HG03066 (cell line): ENCODE measurements around the gene AVP.

Experiments used
- ATAC-seq: cut with Tn5 transposase; IDR thresholded peaks from one replicate; pipeline ENCODE4 v1.9.1; 2021; ENCODE audit warnings: low read depth; ENCODE audit not compliant: unreplicated experiment

Gene AVP

DNA sequence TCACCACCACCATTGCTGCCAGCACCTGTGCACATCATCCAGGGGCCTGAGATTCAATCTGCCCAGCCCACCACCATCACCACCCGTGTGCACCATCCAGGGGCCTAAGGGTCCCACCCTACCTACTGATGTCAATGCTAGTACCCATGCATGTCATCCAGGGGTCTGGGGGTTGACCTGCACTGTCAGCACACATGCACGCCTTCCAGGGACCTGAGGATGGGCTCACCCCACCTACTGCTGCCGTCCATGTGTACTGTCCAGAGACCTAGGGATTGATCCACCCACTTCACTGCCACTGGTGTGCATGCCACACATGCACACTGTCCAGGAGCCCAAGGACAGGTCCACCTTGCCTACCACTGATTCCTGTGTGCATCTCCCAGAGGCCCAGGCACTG, 25.0 kb downstream of the AVP start:
- no peak for ATAC-seq

DNA sequence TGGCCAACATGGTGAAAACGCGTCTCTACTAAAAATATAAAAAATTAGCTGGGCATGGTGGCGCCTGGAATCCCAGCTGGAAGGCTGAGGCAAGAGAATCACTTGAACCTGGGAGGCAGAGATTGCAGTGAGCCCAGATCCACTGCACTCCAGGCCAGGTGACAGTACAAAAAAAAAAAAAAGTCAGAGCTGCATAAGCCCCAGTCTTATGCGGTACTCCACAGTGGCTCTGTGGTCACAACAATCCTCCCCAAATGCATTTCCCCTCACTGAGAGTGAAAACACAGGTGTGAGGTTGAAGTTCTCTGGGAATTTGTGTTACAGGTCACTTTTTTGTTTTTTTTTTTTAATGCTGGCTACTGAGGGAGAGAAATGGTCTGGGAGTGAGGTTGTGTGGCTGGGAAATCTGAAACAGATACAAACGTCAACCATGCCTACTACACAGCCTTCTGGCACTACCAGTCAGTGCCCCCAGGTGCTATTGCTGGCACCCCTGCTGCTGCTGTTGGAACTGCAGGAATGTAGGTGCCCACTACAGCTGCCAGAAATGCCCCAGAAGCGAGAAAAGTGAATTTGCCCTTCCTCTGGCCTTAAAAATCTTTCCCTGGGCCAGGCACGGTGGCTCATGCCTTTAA, 33.0 kb downstream of the AVP start:
- ATAC-seq = no peak

DNA sequence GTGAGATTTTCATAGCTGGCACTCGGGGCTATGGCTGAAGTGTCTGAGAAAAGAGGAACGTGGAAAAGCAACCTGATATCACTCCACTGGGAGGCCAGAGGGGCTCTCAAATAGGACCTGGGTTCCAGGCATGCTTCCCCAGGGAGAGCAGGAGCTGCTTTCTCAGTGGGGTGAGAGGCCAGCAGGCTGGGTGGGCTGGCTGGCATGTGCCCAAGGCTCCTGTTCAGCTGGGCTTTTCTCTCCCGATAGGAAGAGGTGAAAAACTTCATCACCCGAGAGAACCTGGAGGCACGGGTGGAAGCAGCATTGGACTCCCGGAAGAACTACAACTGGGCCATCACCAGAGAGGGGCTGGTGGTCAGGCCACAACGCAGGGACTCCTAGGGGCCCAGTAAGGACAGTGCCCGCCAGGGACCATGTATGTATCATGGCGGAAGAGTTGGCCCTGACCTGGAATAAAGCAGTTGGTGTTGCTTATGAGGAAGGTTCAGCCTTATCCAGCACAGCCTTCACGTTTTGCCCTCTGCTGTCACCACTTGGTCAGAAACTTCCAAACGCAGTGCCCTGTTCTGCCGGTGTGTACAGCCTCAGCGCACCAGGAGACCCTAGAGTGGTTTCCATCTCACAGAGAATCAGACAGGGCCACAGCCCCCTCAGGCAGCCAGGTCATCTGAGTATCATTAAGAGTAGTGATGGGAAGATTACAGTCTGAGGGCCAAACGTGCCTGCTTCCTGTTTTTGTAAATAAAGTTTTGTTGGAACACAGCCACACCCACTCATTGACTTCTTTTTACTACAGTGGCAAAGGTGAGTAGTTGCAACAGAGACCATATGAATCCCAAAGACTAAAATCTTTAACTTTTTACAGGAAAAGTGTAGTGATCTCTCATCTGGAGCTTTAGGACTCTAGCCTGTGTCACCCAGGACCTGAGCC, 36.8 kb downstream of the AVP start:
- ATAC-seq = no peak

DNA sequence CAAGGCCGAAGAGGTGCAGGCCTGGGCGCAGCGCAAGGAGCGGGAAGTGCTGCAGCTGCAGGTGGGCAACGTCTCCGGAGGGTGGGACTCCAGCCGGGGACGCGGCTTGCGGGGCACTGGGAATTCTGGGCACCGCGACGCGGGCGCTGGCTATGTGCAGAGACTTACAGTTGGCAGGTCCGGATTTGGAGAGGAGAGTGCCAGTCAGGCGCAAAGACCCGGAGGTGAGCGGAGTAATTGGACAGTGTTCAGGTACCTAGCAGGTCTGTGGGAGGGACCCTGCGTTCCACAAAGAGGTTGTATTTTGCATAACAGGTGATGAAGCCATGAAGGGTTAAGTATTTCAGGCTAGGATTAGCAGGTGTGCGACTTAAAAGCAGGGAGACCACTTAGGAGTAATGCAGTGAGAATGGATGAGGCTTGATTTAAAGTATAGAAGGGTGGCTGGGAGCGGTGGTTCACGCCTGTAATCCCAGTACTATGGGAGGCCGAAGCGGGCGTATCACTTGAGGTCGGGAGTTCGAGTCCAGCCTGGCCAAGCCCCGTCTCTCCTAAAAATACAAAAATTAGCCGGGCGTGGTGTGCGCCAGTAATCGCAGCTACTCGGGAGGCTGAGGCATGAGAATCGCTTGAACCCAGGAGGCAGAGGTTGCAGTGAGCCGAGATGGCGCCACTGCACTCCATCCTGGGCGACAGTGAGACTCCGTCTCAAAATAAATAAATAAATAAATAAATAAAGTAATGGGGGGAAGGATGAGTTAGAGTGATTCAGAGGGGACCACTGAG, 37.7 kb downstream of the AVP start:
- ATAC-seq = no peak

DNA sequence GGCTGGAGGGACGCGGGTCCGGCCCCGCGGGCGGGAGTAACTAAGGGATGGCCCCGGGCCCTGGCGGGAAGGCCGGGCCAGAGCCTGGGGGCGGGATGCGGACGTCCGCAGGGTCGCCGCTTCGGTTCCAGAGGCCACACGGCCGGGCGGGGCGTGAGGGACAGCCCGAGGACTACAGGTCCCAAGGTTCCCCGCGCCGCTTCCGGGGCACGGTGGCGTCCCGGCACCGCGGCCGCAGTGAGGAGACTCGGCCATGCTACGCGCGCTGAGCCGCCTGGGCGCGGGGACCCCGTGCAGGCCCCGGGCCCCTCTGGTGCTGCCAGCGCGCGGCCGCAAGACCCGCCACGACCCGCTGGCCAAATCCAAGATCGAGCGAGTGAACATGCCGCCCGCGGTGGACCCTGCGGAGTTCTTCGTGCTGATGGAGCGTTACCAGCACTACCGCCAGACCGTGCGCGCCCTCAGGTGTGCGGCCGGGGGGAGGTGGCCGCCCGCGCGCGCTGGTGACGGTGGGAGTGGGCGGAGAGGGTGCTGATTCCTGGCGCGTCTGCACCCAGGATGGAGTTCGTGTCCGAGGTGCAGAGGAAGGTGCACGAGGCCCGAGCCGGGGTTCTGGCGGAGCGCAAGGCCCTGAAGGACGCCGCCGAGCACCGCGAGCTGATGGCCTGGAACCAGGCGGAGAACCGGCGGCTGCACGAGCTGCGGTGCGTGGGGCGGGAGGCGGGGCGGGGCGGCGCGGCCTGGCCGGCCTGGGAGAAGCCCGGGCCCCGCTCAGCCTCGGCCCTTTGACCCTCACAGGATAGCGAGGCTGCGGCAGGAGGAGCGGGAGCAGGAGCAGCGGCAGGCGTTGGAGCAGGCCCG, 38.5 kb downstream of the AVP start, which contains the start of gene MRPS26:
MRPS26 (plus strand) TSS at position 237 of the 861 bp plus-strand sequence; CDS start at position 254, 17 bp downstream.
- ATAC-seq = peak; percentile 91

DNA sequence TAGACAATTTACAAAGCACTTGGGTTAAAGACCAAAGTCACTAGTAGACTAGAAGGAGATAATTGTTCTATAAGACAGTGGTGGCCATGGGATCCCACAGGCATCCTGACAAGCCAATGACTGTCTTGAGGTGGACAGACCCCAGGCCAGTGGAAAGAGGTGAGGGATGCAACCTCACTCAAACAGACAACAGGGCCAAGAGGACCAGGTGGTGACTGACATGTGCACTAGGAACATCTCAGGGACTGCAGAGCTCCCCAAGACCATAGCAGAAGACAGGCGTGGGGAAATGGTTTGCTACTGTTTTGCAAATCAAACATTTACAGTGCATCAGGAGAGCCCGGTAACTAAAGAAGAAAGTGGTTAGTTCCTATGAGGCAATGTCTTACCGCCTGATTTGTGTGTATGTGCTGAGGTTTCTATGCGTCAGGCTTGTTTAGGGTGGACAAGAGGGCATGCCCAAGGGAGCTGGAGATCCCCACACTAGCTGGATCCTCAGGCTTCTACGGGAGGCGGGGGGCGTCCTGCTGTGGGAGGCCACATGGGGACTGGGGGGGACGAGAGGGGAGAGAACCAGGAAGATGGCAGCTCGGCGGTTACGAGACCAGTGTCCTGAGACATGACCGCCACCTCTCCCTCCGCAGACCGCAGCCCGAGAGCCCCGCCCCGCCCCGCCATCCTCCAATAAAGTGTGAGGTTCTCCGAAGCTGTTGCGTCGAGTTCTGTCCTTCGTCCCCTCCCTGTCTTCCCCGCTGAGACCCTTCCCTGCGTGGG, 39.3 kb downstream of the AVP start:
- ATAC-seq = peak; percentile 46

DNA sequence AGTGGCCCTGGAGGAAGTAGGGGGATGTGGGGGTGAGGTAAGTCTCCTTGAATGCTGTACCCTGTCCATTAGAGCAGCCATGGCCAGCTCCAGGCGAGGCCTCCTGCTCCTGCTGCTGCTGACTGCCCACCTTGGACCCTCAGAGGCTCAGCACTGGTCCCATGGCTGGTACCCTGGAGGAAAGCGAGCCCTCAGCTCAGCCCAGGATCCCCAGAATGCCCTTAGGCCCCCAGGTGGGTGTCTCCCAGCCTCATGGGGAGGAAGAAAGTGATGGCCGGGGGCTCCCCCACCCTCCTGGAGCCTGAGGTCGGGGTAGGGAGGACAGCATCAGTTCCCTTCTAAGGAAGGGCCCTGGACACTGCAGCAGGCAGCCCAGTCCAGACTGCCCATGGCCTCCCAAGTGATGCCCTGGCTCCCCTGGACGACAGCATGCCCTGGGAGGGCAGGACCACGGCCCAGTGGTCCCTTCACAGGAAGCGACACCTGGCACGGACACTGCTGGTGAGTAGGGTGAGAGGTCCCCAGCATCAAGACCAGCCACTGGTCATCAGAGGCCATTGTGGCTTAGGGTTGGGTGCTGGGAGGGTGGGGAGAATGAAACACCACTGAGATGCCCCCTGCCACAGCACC, 40.1 kb downstream of the AVP start:
- ATAC-seq = no peak

DNA sequence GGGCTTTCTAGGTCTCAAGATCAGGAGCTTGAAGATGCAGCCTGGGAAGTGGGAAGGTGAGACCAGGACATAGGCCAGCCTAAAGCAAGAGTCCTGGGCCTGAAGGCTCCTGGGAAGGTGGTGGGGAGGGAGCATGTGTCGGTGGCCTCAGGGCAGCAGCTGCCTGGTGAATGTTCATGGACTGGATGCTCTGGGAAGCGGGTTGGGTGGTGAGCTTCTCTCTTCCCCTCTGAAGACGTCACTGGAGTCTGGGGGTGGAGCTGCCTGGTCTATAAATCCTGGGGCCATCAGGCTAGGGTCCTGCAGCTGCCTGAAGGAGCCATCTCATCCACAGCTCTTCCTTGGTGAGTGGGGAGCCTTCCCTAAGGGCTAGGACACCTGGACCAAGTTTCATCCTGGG, 41.2 kb downstream of the AVP start, which contains the start of gene GNRH2:
GNRH2 (plus strand) TSS at position 301 of the 400 bp plus-strand sequence. CDS start 793 bp downstream, outside the sequence.
- no peak for ATAC-seq

DNA sequence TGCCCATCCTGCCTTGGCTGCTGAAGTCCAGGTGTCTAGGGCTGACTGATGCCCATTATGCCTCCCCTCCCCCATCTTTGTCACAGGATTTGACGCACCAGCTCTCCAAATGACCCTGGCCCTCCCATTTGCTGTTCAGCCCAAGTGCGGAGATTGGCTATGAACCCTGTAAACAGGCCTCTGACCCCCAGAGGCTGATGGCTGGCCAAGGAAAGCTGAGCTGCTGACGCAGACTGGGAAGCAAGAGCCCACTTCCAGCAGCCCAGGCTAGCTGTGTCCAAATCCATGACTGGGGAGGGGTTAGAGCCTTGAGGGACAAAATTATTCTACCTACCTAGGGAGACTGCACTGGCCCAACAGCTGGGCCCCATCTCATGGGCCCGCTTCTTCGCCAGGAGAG, 41.9 kb downstream of the AVP start:
- ATAC-seq = no peak

DNA sequence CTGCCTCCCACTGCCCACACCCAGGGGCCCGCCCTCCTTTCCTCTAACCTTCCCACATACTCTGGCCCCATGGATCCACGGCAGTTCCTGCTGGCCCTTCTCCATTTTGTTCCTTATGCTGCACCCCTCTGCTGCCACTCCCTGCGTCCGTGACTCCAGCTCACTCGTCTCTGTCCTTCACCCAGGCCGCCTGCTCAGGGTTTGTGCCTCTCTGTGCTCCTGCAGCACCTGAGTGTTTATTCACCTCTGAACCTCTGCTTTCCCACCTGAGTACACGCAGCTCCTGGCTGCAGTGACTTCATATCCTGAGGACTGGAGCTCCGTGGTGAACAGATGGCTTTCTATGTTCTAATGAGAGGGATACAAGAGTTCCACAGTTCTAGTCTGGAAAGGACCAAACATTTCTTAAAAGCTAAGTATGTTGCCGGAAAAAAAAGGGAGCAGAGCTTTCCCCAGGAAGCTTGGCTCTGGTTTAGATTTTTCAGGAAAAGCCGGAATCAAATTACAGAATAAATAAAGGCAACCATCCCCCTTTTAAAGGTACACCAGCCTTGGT, 42.6 kb downstream of the AVP start:
- ATAC-seq = no peak

DNA sequence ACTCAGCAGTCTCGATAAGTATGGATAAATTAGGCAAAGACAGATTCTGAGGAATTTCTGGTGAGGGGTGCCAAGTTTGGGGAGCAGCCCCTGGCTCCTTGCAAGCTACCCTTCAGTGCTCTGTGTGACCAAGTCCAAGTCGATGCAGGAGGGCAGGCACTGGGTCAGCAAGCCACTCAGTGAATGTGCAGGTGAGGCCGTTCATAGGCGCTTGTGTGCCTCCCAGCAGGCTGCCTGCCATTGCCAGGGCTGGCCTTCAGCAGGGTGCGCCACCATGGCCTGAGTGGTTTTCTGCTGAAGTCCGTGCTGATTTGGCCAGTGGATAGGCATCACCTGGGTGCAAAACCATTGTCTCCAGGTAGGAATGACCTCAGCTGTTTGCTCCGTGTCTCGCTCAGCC, 44.4 kb downstream of the AVP start:
- no peak for ATAC-seq

DNA sequence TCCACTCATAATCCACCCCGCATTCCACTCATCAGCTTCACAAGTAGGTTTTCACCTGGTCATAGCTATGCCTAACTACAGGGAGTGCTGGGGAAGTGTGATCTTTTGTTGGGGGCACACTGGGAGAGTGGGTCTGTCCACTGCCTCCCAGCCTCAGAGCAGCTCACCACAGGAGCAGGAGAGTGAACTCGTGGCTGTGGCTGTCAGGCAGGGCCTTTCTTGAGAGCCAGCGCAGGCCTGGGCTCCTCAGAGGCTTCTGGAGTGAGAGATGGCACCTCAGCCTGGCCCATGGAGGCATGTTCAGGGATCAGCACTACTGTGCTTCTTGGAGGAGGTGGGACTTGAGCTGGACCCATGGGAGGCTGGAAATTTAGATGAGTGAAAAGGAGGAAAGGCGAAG, 45.1 kb downstream of the AVP start:
- no peak for ATAC-seq

DNA sequence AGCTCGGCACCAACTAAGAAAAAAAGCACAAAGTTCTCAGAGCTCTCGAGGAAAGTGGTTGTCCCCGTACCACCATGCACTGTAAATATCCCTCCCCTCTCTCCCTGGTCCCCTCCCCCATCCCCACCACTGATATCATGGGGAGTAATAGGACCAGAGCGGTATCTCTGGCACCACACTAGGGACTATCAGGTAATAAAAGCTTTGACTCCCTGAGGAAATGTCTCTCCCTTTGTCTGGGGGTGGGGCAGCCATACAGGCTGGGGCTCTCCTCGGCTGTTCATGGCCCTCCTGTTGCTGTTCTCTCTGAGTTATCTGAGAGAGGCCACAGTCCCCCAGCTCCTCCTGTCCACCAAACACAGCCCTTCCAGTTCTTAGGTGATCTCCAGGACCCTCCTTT, 46.1 kb downstream of the AVP start:
- no peak for ATAC-seq

DNA sequence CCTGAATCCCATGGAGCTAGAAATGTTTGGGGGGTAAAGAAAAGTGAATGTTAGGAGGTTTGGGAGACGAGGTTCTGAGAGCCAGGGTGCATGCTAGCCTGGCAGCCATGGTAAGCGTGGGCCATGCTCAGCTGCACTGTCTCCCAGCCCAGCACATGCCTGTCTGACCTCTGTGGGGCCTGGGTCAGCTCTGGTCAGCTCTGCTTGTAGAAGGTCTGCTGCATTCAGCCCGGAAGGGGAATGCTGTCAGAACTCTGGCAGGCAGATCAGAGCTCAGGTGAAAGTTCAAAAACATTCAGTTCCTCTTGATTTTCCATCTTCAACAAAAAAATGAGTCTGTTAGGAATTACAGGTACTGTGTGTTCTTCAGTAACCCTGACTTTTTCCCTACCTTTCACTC, 46.9 kb downstream of the AVP start:
- ATAC-seq = no peak

DNA sequence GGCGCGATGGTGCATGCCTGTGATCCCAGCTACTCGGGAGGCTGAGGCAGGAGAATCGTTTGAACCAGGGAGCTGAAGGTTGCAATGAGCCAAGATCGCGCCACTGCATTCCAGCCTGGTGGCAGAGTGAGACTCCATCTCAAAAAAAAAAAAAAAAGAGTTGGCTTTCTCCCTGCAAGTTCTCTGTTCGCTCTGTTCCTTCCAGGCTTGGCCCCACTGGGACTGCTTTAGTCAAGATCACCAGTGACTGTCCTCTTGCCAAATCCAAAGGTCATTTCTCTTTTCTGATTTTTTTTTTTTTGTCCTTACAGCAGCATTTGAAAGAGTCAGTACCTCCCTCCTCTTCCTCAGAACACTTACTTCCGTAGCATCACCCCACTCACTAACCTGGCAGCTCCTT, 51.9 kb downstream of the AVP start:
- ATAC-seq = no peak
